Fibroblast of pulmonary artery (primary cell): Measurements from ENCODE around the gene ALG12.
A peak's percentile ranks its signal among the peaks of the same experiment; 100 is the strongest.

Experiments used
- DNase-seq: peaks from one replicate; pipeline ENCODE4 v3.0.0-alpha.2; 2010; ENCODE audit warnings: low read depth
- H3K4me3 ChIP-seq: replicated peaks from 2 replicates; pipeline ENCODE4 v1.5.1; 2011; ENCODE audit warnings: low read depth, mild to moderate bottlenecking, control low read depth, low read length, moderate library complexity
- CTCF ChIP-seq: IDR thresholded peaks from 2 replicates; pipeline ENCODE4 v1.5.1; 2011; ENCODE audit warnings: mild to moderate bottlenecking, control low read depth, low read length, inconsistent platforms; ENCODE audit errors: missing control alignments

The ALG12 gene

GRCh38 chr22:49951986-49952896 is 34.0 kb upstream of the ALG12 start:
- H3K4me3 ChIP-seq = no peak overlapping the region
- peak; percentile 89 for DNase-seq

GRCh38 chr22:49951678-49951985 is 33.4 kb upstream of the ALG12 start:
- H3K4me3 ChIP-seq = no peak overlapping the region
- DNase-seq = no peak
- TF ChIP-seq CTCF = no peak

More at GRCh38 chr22:49951986-49952896, 34.0 kb upstream of the ALG12 start:
- TF ChIP-seq CTCF = no peak

GRCh38 chr22:49951000-49951677 is 32.9 kb upstream of the ALG12 start:
- TF ChIP-seq CTCF = no peak
- H3K4me3 ChIP-seq = no peak overlapping the region
- no peak for DNase-seq

GRCh38 chr22:49950396-49950994 is 32.3 kb upstream of the ALG12 start:
- TF ChIP-seq CTCF = no peak
- H3K4me3 ChIP-seq = no peak overlapping the region
- no peak for DNase-seq

- DNase-seq = no peak
- no peak overlapping the region for H3K4me3 ChIP-seq
- no peak for TF ChIP-seq CTCF
These were observed 31.7 kb upstream of the ALG12 start for GRCh38 chr22:49949914-49950292.

GRCh38 chr22:49948958-49949913 is 31.0 kb upstream of the ALG12 start:
- TF ChIP-seq CTCF = no peak
- H3K4me3 ChIP-seq = no peak overlapping the region

More at GRCh38 chr22:49948958-49949913, 31.0 kb upstream of the ALG12 start:
- DNase-seq = no peak
